Loucy (cell line): Measurements from ENCODE around the gene IL20RA.

Experiments
- EZH2phosphoT487 ChIP-seq: fragments of 200-600 bp; IDR thresholded peaks from 2 replicates; pipeline ENCODE4 v1.6.1; 2018; ENCODE audit warnings: antibody characterized with exemption, mild to moderate bottlenecking, moderate library complexity, borderline replicate concordance
- TF ChIP-seq, protein P1 (sequence below): fragments of 200-600 bp; sonication (generic); conservative IDR thresholded peaks from 2 replicates; pipeline ENCODE4 v1.5.1; 2014; ENCODE audit warnings: mild to moderate bottlenecking, antibody characterized with exemption, low read length

DNA sequence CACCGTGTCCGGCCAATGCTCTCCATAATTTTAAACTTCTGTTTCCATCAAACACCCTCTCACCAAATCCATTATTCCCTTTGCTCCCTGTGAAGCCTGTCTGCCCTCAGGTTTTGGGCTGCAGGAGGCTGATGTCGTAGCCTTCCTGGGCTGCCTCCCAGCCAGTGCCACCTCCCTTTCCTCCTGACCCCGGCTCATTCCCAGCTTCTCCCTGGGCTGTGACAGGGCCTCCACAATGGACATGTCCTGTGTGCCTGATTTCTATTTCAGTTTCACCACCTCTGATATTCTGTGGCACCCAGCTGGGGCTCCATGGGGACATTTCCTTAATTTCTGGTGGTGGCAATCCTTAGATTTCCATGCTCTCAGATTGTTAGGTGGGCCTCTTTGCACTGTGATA is 28.8 kb downstream of the IL20RA start:
- TF ChIP-seq, protein P1, sequence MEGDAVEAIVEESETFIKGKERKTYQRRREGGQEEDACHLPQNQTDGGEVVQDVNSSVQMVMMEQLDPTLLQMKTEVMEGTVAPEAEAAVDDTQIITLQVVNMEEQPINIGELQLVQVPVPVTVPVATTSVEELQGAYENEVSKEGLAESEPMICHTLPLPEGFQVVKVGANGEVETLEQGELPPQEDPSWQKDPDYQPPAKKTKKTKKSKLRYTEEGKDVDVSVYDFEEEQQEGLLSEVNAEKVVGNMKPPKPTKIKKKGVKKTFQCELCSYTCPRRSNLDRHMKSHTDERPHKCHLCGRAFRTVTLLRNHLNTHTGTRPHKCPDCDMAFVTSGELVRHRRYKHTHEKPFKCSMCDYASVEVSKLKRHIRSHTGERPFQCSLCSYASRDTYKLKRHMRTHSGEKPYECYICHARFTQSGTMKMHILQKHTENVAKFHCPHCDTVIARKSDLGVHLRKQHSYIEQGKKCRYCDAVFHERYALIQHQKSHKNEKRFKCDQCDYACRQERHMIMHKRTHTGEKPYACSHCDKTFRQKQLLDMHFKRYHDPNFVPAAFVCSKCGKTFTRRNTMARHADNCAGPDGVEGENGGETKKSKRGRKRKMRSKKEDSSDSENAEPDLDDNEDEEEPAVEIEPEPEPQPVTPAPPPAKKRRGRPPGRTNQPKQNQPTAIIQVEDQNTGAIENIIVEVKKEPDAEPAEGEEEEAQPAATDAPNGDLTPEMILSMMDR: no peak
- TF ChIP-seq EZH2phosphoT487: no peak
